GM19468 (cell line): ENCODE results near the gene NEDD4L.
A peak's percentile ranks its signal among the peaks of the same experiment; 100 is the strongest.
"Not testable (repeated sequence)": the region's sequence is repeated elsewhere in the genome, so short reads cannot be mapped to it uniquely, and the experiment has no call there.

Source experiments
- ATAC-seq: cut with Tn5 transposase; IDR thresholded peaks from one replicate; pipeline ENCODE4 v1.9.1; 2021; ENCODE audit warnings: mild to moderate bottlenecking, moderate library complexity, moderate number of reproducible peaks; ENCODE audit not compliant: unreplicated experiment; ENCODE audit errors: extremely low read depth

Gene NEDD4L

GRCh38 chr18:58271770-58272169 lies 227.7 kb downstream of the NEDD4L start:
- no peak for ATAC-seq

GRCh38 chr18:58272209-58272608 lies 228.2 kb downstream of the NEDD4L start:
- no peak for ATAC-seq

GRCh38 chr18:58272779-58273435 lies 228.9 kb downstream of the NEDD4L start:
- ATAC-seq = no peak

GRCh38 chr18:58275176-58275575 lies 231.2 kb downstream of the NEDD4L start:
- no peak for ATAC-seq

GRCh38 chr18:58276789-58277739 lies 233.0 kb downstream of the NEDD4L start:
- no peak for ATAC-seq

GRCh38 chr18:58279504-58280175 lies 235.6 kb downstream of the NEDD4L start:
- no peak for ATAC-seq

- no peak for ATAC-seq
Measured at GRCh38 chr18:58280191-58280590, 236.2 kb downstream of the NEDD4L start.

- not testable (repeated sequence) for ATAC-seq
Measured at GRCh38 chr18:58282872-58283271, 238.8 kb downstream of the NEDD4L start.

- no peak for ATAC-seq
Measured at GRCh38 chr18:58284699-58285448, 240.8 kb downstream of the NEDD4L start.

- no peak for ATAC-seq
Measured at GRCh38 chr18:58285449-58286130, 241.6 kb downstream of the NEDD4L start.

GRCh38 chr18:58286632-58287352 lies 242.8 kb downstream of the NEDD4L start:
- no peak for ATAC-seq

- no peak for ATAC-seq
Measured at GRCh38 chr18:58287353-58288274, 243.6 kb downstream of the NEDD4L start.

GRCh38 chr18:58288921-58289797 lies 245.1 kb downstream of the NEDD4L start:
- ATAC-seq = peak; percentile 11

- ATAC-seq = no peak
Measured at GRCh38 chr18:58290116-58290695, 246.2 kb downstream of the NEDD4L start.

- ATAC-seq = no peak
Measured at GRCh38 chr18:58291131-58291530, 247.1 kb downstream of the NEDD4L start.

- no peak for ATAC-seq
Measured at GRCh38 chr18:58292638-58293037, 248.6 kb downstream of the NEDD4L start.

- no peak for ATAC-seq
Measured at GRCh38 chr18:58297198-58297597, 253.2 kb downstream of the NEDD4L start.
